ENCODE results near the gene SLC8A2. TPM values are rescaled to one million over a fixed set of nuclear protein-coding genes. Genes with fewer than 3 reads are reported as not detected.
"Not testable (repeated sequence)": the region's sequence is repeated elsewhere in the genome, so short reads cannot be mapped to it uniquely, and the experiment has no call there.

Gene SLC8A2
- polyA plus RNA-seq, 2 donors: 0.16 to 0.29 TPM

DNA sequence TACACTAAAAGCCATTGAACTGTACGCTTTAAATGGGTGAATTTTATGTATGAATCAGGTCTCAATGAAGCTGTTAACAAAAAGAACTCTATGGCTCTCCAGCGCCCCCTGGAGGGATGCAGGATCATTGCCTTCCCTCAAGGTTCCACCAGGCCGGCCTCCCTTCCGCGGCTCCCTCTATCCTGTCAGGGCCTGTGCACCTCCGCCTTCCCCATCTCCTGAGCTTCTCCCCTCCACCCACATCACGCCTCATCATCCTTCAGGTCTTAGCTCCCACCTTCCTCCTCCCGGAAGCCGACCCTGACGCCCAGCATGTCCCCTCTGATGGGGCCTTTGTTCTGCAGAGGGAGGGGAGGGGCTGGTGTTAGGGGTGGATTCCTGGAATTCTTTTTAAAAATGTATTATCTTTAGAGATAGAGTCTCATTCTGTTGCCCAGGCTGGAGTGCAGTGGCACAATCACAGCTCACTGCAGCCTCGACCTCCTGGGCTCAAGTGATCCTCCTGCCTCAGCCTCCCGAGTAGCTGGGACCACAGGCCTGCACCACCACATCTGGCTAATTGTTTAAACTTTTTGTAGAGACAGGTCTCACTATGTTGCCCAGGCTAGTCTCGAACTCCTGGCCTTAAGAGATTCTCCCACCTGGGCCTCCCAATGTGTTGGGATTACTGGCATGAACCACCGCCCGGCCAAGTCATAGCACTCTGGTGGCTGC lies 80.0 kb downstream of the SLC8A2 start:
- Histone ChIP-seq H3K27me3 (ENCODE audit: control insufficient read depth in 1 of 2, insufficient read depth in 2 of 2, low read length in 2 of 2) (no peaks in the 10 kb centered on the region), H3K27ac (ENCODE audit: low read depth in 2 of 2, low read length in 1 of 2) (no peak overlapping the region), H3K4me3 (ENCODE audit: low read depth in 1 of 2, low read length in 2 of 2) (no peak overlapping the region), H3K36me3 (ENCODE audit: control insufficient read depth in 2 of 2, insufficient read depth in 2 of 2, low read length in 1 of 2) (no peaks in the 10 kb centered on the region), H3K9me3 (ENCODE audit: control insufficient read depth in 2 of 2, insufficient read depth in 1 of 2, low read depth in 1 of 2, low read length in 1 of 2) (no peaks in the 10 kb centered on the region), H3K4me1 (ENCODE audit: control insufficient read depth in 2 of 2, insufficient read depth in 2 of 2, low read length in 1 of 2) (no peaks in the 10 kb centered on the region)
- 31 to 36% methylated on average over 15 of the region's 15 CpGs for WGBS, 2 donors

DNA sequence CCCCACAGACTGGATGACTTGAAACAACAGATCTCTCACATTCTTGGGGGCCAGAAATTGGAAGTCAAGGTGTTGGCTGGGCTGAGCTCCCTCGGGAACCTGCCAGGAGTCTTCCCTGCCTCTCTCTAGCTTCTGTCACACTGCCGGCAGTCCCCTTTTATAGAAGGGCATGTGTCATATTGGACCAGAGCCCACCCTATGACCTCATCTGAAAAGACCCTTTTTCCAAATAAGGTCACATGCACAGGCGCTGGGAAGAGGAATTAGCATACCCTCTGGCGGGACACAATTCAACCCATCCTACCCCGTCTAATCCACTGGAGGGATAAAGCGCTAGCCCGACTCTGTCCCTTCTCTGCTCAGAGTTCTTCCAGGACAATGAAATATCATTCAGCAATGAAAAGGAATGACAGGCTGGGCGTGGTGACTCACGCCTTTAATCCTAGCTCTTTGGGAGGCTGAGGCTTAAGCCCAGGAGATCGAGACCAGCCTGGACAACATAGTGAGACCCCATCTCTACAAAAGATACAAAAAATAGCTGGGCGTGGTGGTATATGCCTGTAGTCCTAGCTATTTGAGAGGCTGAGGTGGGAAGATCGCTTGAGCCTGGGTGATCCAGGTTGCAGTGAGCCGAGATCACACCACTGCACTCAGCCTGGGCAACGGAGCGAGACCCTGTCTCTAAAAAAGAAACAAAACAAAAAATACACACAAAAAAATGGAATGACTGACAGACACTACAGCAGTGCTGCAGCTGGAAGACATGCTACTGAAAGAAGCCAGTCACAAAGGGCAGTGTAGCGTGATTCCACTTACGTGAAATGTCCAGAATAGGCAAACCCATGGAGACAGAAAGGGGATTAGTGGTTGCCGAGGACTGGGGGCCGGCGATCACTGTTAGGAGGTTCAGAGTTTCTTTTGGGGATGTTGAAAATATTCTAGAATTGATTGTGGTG lies 80.9 kb downstream of the SLC8A2 start:
- no peaks in the 10 kb centered on the region for H3K9me3 ChIP-seq (ENCODE audit: control insufficient read depth in 2 of 2, insufficient read depth in 1 of 2, low read depth in 1 of 2, low read length in 1 of 2)
- H3K36me3 ChIP-seq (ENCODE audit: control insufficient read depth in 2 of 2, insufficient read depth in 2 of 2, low read length in 1 of 2): no peaks in the 10 kb centered on the region
- 72 to 77% methylated on average over 20 of the region's 20 CpGs for WGBS, 2 donors
- no peak overlapping the region for H3K4me3 ChIP-seq (ENCODE audit: low read depth in 1 of 2, low read length in 2 of 2)
- no peaks in the 10 kb centered on the region for H3K27me3 ChIP-seq (ENCODE audit: control insufficient read depth in 1 of 2, insufficient read depth in 2 of 2, low read length in 2 of 2)
- H3K27ac ChIP-seq (ENCODE audit: low read depth in 2 of 2, low read length in 1 of 2): no peak overlapping the region
- H3K4me1 ChIP-seq (ENCODE audit: control insufficient read depth in 2 of 2, insufficient read depth in 2 of 2, low read length in 1 of 2): no peaks in the 10 kb centered on the region

DNA sequence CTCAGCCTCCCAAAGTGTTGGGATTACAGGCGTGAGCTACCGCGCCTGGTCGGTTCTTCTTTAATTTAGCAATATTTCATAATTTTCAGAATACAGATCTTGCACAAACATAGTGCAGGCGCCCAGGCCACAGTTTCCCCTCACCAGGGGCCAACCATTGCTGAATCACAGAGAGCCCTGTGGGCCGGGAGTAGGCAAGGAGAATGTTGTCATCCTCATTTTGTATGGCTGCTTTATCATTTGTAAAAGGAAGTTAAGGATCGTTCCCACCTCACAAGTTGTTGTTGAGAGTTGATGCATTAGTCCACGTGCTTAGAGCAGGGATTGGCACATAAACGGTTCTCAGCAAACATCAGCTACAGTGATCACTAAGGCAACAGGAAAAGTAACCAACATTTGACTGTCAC lies 82.5 kb downstream of the SLC8A2 start:
- 67% methylated on average over 9 of the region's 9 CpGs for WGBS, 2 donors
- no peaks in the 10 kb centered on the region for H3K9me3 ChIP-seq (ENCODE audit: control insufficient read depth in 2 of 2, insufficient read depth in 1 of 2, low read depth in 1 of 2, low read length in 1 of 2)
- H3K36me3 ChIP-seq (ENCODE audit: control insufficient read depth in 2 of 2, insufficient read depth in 2 of 2, low read length in 1 of 2): no peaks in the 10 kb centered on the region
- H3K27me3 ChIP-seq (ENCODE audit: control insufficient read depth in 1 of 2, insufficient read depth in 2 of 2, low read length in 2 of 2): no peaks in the 10 kb centered on the region
- no peak overlapping the region for H3K4me3 ChIP-seq (ENCODE audit: low read depth in 1 of 2, low read length in 2 of 2)
- H3K27ac ChIP-seq (ENCODE audit: low read depth in 2 of 2, low read length in 1 of 2): no peak overlapping the region
- no peaks in the 10 kb centered on the region for H3K4me1 ChIP-seq (ENCODE audit: control insufficient read depth in 2 of 2, insufficient read depth in 2 of 2, low read length in 1 of 2)

DNA sequence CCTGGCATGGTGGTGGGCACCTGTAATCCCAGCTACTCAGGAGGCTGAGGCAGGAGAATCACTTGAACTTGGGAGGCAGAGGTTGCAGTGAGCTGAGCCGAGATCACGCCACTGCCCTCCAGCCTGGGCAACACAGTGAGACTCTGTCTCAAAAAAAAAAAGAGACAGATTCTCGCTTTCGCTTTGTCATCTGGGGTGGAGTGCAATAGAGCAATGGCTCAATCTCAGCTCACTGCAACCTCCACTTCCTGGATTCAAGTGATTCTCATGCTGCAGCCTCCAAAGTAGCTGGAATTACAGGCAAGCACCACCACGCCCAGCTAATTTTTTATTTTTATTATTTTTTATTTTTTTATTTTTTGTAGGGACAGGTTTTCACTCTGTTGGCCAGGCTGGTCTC lies 83.0 kb downstream of the SLC8A2 start:
- WGBS, 2 donors: 79 to 86% methylated on average over 5 of the region's 5 CpGs
- H3K4me1 ChIP-seq (ENCODE audit: control insufficient read depth in 2 of 2, insufficient read depth in 2 of 2, low read length in 1 of 2); H3K9me3 ChIP-seq (ENCODE audit: control insufficient read depth in 2 of 2, insufficient read depth in 1 of 2, low read depth in 1 of 2, low read length in 1 of 2); H3K27me3 ChIP-seq (ENCODE audit: control insufficient read depth in 1 of 2, insufficient read depth in 2 of 2, low read length in 2 of 2); H3K36me3 ChIP-seq (ENCODE audit: control insufficient read depth in 2 of 2, insufficient read depth in 2 of 2, low read length in 1 of 2); H3K27ac ChIP-seq (ENCODE audit: low read depth in 2 of 2, low read length in 1 of 2); H3K4me3 ChIP-seq (ENCODE audit: low read depth in 1 of 2, low read length in 2 of 2): not testable (repeated sequence)

DNA sequence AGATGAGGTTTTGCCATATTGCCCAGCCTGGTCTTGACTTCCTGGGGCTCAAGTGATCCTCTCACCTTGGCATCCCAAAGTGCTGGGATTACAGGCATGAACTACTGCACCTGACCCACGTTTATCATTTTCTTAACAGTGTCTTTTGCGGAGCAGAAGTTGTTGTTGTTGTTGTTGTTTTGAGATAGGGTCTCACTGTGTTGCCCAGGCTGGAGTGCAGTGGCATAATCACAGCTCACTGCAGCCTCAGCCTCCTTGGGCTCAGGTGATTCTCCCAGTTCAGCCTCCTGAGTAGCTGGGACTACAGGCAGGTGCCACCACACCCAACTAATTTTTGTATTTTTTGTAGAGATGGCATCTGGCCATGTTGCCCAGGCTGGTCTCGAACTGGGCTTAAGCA lies 84.1 kb downstream of the SLC8A2 start:
- not testable (repeated sequence) for H3K9me3 ChIP-seq (ENCODE audit: control insufficient read depth in 2 of 2, insufficient read depth in 1 of 2, low read depth in 1 of 2, low read length in 1 of 2); H3K36me3 ChIP-seq (ENCODE audit: control insufficient read depth in 2 of 2, insufficient read depth in 2 of 2, low read length in 1 of 2); H3K4me3 ChIP-seq (ENCODE audit: low read depth in 1 of 2, low read length in 2 of 2); H3K27me3 ChIP-seq (ENCODE audit: control insufficient read depth in 1 of 2, insufficient read depth in 2 of 2, low read length in 2 of 2); H3K4me1 ChIP-seq (ENCODE audit: control insufficient read depth in 2 of 2, insufficient read depth in 2 of 2, low read length in 1 of 2); H3K27ac ChIP-seq (ENCODE audit: low read depth in 2 of 2, low read length in 1 of 2)
- WGBS, 2 donors: 61 to 77% methylated on average over 3 of the region's 3 CpGs

DNA sequence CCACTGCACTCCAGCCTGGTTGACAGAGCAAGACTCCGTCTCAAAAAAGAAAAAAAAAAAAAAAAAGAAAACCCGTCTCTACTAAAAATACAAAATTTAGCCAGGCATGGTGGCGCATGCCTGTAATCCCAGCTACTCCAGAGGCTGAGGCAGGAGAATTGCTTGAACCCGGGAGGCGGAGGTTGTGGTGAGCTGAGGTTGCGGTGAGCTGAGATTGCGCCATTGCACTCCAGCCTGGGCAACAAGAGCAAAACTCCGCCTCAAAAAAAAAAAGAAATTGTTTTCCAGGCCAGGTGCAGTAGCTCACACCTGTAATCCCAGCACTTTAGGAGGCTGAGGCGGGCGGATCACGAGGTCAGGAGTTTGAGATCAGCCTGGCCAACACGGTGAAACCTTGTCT lies 85.1 kb downstream of the SLC8A2 start:
- not testable (repeated sequence) for H3K4me3 ChIP-seq (ENCODE audit: low read depth in 1 of 2, low read length in 2 of 2); H3K27me3 ChIP-seq (ENCODE audit: control insufficient read depth in 1 of 2, insufficient read depth in 2 of 2, low read length in 2 of 2); H3K36me3 ChIP-seq (ENCODE audit: control insufficient read depth in 2 of 2, insufficient read depth in 2 of 2, low read length in 1 of 2); H3K4me1 ChIP-seq (ENCODE audit: control insufficient read depth in 2 of 2, insufficient read depth in 2 of 2, low read length in 1 of 2); H3K27ac ChIP-seq (ENCODE audit: low read depth in 2 of 2, low read length in 1 of 2); H3K9me3 ChIP-seq (ENCODE audit: control insufficient read depth in 2 of 2, insufficient read depth in 1 of 2, low read depth in 1 of 2, low read length in 1 of 2)
- WGBS, 2 donors: 84 to 87% methylated on average over 12 of the region's 12 CpGs

DNA sequence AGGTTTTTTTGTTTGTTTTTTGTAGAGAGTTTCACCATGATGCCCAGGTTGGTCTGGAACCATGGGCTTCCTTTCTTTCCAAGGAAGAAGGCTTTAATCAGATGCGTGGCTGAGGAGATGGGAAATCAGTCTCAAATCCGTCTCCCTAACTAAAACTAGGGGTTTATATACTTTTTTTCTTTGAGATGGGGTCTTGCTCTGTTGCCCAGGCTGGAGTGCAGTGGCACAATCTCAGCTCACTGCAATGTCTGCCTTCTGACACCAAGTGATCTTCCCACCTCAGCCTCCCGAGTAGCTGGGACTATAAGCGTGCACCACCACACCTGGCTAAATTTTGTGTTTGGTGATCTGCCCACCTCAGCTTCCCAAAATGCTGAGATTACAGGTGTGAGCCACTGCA lies 87.2 kb downstream of the SLC8A2 start:
- not testable (repeated sequence) for H3K4me3 ChIP-seq (ENCODE audit: low read depth in 1 of 2, low read length in 2 of 2); H3K9me3 ChIP-seq (ENCODE audit: control insufficient read depth in 2 of 2, insufficient read depth in 1 of 2, low read depth in 1 of 2, low read length in 1 of 2); H3K27me3 ChIP-seq (ENCODE audit: control insufficient read depth in 1 of 2, insufficient read depth in 2 of 2, low read length in 2 of 2); H3K4me1 ChIP-seq (ENCODE audit: control insufficient read depth in 2 of 2, insufficient read depth in 2 of 2, low read length in 1 of 2); H3K27ac ChIP-seq (ENCODE audit: low read depth in 2 of 2, low read length in 1 of 2)
- 74 to 87% methylated on average over 4 of the region's 4 CpGs for WGBS, 2 donors
- H3K36me3 ChIP-seq (ENCODE audit: control insufficient read depth in 2 of 2, insufficient read depth in 2 of 2, low read length in 1 of 2): peaks cover 12 to 26% of the 10 kb centered on the region in 2 donors

DNA sequence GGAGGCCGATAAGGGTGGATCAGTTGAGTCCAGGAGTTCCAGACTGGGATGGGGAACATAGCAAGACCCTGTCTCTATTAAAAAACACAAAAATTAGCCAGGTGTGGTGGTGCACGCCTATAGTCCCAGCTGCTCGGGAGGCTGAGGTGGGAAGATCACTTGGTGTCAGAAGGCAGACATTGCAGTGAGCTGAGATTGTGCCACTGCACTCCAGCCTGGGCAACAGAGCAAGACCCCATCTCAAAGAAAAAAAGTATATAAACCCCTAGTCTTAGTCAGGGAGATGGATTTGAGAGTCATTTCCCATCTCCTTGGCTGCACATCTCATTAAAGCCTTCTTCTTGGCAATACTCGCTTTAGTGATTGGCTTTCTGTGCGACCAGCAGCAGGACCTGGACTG lies 87.8 kb downstream of the SLC8A2 start:
- H3K36me3 ChIP-seq (ENCODE audit: control insufficient read depth in 2 of 2, insufficient read depth in 2 of 2, low read length in 1 of 2): peaks cover 12 to 31% of the 10 kb centered on the region in 2 donors
- WGBS, 2 donors: 80 to 82% methylated on average over 5 of the region's 5 CpGs
- not testable (repeated sequence) for H3K9me3 ChIP-seq (ENCODE audit: control insufficient read depth in 2 of 2, insufficient read depth in 1 of 2, low read depth in 1 of 2, low read length in 1 of 2); H3K27ac ChIP-seq (ENCODE audit: low read depth in 2 of 2, low read length in 1 of 2); H3K4me1 ChIP-seq (ENCODE audit: control insufficient read depth in 2 of 2, insufficient read depth in 2 of 2, low read length in 1 of 2); H3K27me3 ChIP-seq (ENCODE audit: control insufficient read depth in 1 of 2, insufficient read depth in 2 of 2, low read length in 2 of 2); H3K4me3 ChIP-seq (ENCODE audit: low read depth in 1 of 2, low read length in 2 of 2)

DNA sequence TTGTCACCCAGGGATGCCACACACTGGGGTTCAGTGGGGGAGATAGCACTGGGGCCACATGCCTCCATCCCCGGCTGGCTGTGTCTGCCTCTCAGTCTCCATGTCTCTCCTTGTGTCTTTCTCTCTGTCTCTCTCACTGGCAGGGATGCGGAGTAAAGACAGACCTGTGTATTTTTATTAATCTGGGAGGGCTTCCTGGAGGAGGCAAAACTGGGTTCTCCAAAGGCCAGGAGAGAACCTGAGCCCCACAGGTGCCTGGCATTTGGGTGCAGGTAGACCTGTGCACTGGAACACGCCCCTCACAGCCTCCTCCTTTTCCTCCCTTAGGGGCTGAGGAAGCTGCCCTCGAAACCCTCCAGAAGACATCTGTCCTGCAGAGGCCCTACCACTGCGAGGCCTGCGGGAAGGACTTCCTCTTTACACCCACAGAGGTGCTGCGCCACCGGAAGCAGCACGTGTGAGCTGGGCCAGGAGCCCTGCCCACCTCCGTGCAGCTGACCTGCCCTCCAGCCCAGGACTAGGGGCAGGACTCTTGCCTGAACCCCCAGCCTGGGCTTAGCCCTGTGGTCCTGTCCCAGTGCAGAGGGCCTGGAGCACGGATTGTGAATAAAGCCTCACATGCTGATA lies 89.9 kb downstream of the SLC8A2 start:
- H3K36me3 ChIP-seq (ENCODE audit: control insufficient read depth in 2 of 2, insufficient read depth in 2 of 2, low read length in 1 of 2): peaks cover 12 to 47% of the 10 kb centered on the region in 2 donors
- H3K27me3 ChIP-seq (ENCODE audit: control insufficient read depth in 1 of 2, insufficient read depth in 2 of 2, low read length in 2 of 2): no peaks in the 10 kb centered on the region

More for the DNA sequence above, 89.9 kb downstream of the SLC8A2 start:
- 71 to 78% methylated on average over 11 of the region's 11 CpGs for WGBS, 2 donors
- H3K9me3 ChIP-seq (ENCODE audit: control insufficient read depth in 2 of 2, insufficient read depth in 1 of 2, low read depth in 1 of 2, low read length in 1 of 2): no peaks in the 10 kb centered on the region
- no peak overlapping the region for H3K4me3 ChIP-seq (ENCODE audit: low read depth in 1 of 2, low read length in 2 of 2)
- H3K27ac ChIP-seq (ENCODE audit: low read depth in 2 of 2, low read length in 1 of 2): no peak overlapping the region
- H3K4me1 ChIP-seq (ENCODE audit: control insufficient read depth in 2 of 2, insufficient read depth in 2 of 2, low read length in 1 of 2): no peaks in the 10 kb centered on the region
